Measurements from ENCODE around the gene RPS6KA1.

Gene RPS6KA1

DNA sequence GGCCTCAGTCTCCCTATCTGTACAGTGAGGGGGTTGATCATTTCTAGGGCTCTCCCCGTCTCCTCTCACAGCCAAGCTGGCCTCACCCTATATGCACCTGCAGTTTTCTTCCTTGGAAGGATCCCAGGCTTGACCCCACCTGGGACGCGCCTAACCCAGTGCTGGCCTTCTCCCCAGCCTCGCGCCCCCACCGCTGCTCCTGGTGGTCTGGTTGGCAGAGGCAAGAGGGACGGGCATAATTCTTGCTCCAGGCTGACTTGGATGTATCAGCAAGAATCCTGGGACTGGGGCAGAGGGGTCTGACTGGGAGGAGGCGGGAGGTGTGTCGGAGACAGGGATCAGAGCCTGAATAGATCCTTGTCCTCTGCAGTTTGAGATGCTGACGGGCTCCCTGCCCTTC lies 25.2 kb downstream of the RPS6KA1 start:
- DNase-seq (ENCODE audit: low read depth), result no peak
- in situ Hi-C loops (cut with HindIII; ENCODE audit: low sequenced_read_pairs), result no loop called here
- no peak overlapping the region for H3K4me3 ChIP-seq (ENCODE audit: low read depth, low read length)
- TF ChIP-seq, protein P1, sequence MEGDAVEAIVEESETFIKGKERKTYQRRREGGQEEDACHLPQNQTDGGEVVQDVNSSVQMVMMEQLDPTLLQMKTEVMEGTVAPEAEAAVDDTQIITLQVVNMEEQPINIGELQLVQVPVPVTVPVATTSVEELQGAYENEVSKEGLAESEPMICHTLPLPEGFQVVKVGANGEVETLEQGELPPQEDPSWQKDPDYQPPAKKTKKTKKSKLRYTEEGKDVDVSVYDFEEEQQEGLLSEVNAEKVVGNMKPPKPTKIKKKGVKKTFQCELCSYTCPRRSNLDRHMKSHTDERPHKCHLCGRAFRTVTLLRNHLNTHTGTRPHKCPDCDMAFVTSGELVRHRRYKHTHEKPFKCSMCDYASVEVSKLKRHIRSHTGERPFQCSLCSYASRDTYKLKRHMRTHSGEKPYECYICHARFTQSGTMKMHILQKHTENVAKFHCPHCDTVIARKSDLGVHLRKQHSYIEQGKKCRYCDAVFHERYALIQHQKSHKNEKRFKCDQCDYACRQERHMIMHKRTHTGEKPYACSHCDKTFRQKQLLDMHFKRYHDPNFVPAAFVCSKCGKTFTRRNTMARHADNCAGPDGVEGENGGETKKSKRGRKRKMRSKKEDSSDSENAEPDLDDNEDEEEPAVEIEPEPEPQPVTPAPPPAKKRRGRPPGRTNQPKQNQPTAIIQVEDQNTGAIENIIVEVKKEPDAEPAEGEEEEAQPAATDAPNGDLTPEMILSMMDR (IDR thresholded peaks at IDR 0.05; ENCODE audit: low read depth, low read length, missing control alignments), result no peak

DNA sequence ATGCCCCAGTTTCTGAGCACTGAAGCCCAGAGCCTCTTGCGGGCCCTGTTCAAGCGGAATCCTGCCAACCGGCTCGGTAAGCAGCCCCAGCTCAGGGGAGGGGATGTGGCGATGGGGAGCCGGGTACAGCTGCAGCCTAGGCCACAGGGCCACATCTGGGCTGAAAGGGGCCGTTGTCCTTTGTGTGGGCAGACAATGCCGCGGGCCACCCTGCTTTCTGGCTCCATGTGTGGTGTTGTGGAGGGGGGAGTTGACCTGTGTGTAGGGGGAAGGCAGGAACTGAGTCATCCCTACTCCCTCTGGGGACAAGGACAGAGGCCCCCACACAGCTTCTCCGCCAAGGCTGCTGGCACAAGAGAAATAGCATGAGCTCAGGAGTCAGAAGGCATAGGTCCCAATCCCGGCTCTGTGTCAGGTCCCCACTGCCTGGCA lies 26.0 kb downstream of the RPS6KA1 start:
- no peak for DNase-seq (ENCODE audit: low read depth)
- TF ChIP-seq, protein P1 (IDR thresholded peaks at IDR 0.05; ENCODE audit: low read depth, low read length, missing control alignments), result no peak
- no peak overlapping the region for H3K4me3 ChIP-seq (ENCODE audit: low read depth, low read length)
- in situ Hi-C loops (cut with HindIII; ENCODE audit: low sequenced_read_pairs), result no loop called here

DNA sequence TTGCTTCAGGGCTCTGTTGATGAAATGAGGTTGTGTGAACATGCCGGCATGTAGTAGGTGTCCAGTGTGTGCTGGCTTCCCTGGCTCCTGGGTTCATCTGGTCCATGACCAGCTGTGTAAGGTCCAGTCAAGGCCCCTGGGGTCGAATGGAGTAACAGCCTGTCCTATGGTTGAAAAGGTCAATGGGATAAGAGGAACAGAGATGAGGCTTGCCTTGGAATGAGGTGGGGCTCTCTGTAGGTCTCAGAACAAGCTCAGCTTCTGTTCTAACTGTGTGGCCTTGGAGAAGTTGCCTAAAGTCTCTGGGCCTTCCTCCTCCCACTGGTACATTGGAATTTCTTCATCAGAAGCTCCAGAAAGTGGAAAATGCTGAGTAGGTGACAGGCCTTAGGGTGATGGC lies 26.6 kb downstream of the RPS6KA1 start:
- TF ChIP-seq, protein P1 (IDR thresholded peaks at IDR 0.05; ENCODE audit: low read depth, low read length, missing control alignments), result no peak
- no peak for DNase-seq (ENCODE audit: low read depth)
- H3K4me3 ChIP-seq (ENCODE audit: low read depth, low read length), result no peak overlapping the region
- in situ Hi-C loops (cut with HindIII; ENCODE audit: low sequenced_read_pairs), result no loop called here

DNA sequence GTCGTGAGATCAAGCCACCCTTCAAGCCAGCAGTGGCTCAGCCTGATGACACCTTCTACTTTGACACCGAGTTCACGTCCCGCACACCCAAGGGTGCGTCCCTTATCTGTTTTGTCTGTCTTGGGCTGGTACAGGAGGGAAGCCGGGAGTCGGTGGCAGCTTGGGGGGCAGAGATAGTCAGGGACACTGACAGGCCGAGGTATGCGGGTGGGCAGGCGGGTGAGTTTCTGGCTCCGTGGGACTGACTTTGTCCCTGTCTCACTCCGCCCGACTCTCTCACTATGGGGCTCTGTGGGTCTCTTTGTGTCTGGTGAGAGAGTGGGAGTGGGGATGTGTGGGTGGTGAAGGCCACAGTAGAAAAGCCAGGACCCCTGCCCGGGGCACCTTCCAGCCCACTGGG lies 27.4 kb downstream of the RPS6KA1 start:
- no peak overlapping the region for H3K4me3 ChIP-seq (ENCODE audit: low read depth, low read length)
- in situ Hi-C loops (cut with HindIII; ENCODE audit: low sequenced_read_pairs), result no loop called here
- no peak for DNase-seq (ENCODE audit: low read depth)
- TF ChIP-seq, protein P1 (IDR thresholded peaks at IDR 0.05; ENCODE audit: low read depth, low read length, missing control alignments), result no peak

DNA sequence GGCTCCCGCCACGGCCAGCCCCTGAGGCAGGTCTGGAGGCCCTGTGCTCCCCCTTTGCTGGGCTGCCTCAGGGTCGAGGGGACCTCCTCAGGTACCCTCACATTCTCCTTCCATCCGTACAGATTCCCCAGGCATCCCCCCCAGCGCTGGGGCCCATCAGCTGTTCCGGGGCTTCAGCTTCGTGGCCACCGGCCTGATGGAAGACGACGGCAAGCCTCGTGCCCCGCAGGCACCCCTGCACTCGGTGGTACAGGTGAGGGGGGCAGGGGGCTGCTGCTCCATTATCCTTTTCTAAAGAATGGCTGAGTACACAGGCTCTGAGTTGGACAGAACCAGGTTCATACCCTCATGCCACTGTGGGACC lies 29.1 kb downstream of the RPS6KA1 start:
- H3K4me3 ChIP-seq (ENCODE audit: low read depth, low read length), result no peak overlapping the region
- DNase-seq (ENCODE audit: low read depth), result no peak
- in situ Hi-C loops (cut with HindIII; ENCODE audit: low sequenced_read_pairs), result no loop called here
- TF ChIP-seq, protein P1 (IDR thresholded peaks at IDR 0.05; ENCODE audit: low read depth, low read length, missing control alignments), result no peak

DNA sequence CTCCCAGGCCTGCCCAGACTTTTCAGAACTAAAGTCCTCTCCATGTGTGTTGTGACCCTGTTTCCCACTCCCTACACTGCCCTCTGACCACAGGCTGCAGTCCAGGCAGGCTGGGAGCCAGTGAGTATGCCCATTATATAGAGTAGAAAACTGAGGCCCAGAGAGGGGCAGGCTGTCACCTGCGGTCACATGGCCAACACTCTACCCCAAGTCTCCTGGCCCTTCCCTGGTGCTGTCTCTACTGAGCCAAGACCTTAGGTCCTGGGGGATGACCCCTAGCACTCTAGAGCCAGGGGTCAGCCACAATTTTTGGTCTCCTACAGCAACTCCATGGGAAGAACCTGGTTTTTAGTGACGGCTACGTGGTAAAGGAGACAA lies 30.8 kb downstream of the RPS6KA1 start:
- in situ Hi-C loops (cut with HindIII; ENCODE audit: low sequenced_read_pairs), result no loop called here
- H3K4me3 ChIP-seq (ENCODE audit: low read depth, low read length), result no peak overlapping the region
- TF ChIP-seq, protein P1 (IDR thresholded peaks at IDR 0.05; ENCODE audit: low read depth, low read length, missing control alignments), result no peak
- DNase-seq (ENCODE audit: low read depth), result no peak

DNA sequence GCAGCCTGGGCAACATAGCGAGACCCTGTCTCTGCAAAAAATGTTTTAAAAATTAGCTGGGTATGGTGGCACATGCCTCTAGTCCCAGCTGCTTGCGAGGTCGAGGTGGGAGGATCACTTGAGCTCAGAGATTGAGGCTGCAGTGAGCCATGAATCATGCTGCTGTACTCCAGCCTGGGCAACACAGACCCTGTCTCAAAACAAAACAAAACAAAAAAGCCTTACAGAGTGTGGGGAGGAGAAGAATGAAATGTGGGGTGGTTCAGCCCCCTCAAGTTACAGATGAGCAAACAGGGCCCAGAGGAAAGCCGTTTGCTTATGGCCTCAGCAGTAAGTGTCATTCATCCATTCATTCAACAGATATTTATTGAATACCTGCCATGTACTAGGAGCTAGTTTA lies 40.7 kb downstream of the RPS6KA1 start:
- DNase-seq (ENCODE audit: low read depth), result no peak

More for the DNA sequence above, 40.7 kb downstream of the RPS6KA1 start:
- H3K4me3 ChIP-seq (ENCODE audit: low read depth, low read length), result no peak overlapping the region
- in situ Hi-C loops (cut with HindIII; ENCODE audit: low sequenced_read_pairs), result no loop called here
- TF ChIP-seq, protein P1 (IDR thresholded peaks at IDR 0.05; ENCODE audit: low read depth, low read length, missing control alignments), result no peak

All from astrocyte of the cerebellum (primary cell).